H1 (cell line): ENCODE results near the gene AHCY.

Experiments used
- ATF2 ChIP-seq: IDR thresholded peaks from 2 replicates; pipeline ENCODE4 v1.6.1; 2012; ENCODE audit warnings: low read length, inconsistent platforms
- CREB1 ChIP-seq: IDR thresholded peaks from 2 replicates; pipeline ENCODE4 v1.6.1; 2012; ENCODE audit warnings: inconsistent platforms
- CTCF ChIP-seq, 3 experiments: IDR thresholded peaks; 1 replicate in 2 of 3; 2 replicates in 1 of 3; pipeline versions ENCODE4 v1.5.1 to v1.6.1; 2011; ENCODE audit warnings: low read length in 3 of 3, mild to moderate bottlenecking in 3 of 3, inconsistent platforms in 2 of 3, low read depth in 1 of 3, moderate library complexity in 1 of 3; ENCODE audit not compliant: insufficient read depth in 1 of 3; ENCODE audit errors: control extremely low read depth in 1 of 3
- EZH2 ChIP-seq: fragments of 200-600 bp; sonication (generic); IDR thresholded peaks from 2 replicates; pipeline ENCODE4 v1.7.1; 2012; ENCODE audit warnings: low read depth, mild to moderate bottlenecking, moderate library complexity, low read length, inconsistent platforms; ENCODE audit not compliant: severe bottlenecking
- GABPA ChIP-seq: IDR thresholded peaks from 2 replicates; pipeline ENCODE4 v1.6.1; 2011; ENCODE audit warnings: mild to moderate bottlenecking, low read length, moderate library complexity, borderline replicate concordance; ENCODE audit not compliant: insufficient read depth
- HDAC6 ChIP-seq: IDR thresholded peaks from one replicate; pipeline ENCODE4 v1.7.1; 2012; ENCODE audit warnings: low read depth, mild to moderate bottlenecking, inconsistent platforms, low read length, moderate library complexity
- POLR2A ChIP-seq, 2 experiments: IDR thresholded peaks; 1 replicate in 1 of 2; 2 replicates in 1 of 2; pipeline ENCODE4 v1.6.1; 2011; ENCODE audit warnings: low read depth in 2 of 2, low read length in 2 of 2, mild to moderate bottlenecking in 2 of 2; ENCODE audit errors: control extremely low read depth in 1 of 2
- POLR2AphosphoS5 ChIP-seq: IDR thresholded peaks from 2 replicates; pipeline ENCODE4 v1.6.1; 2011; ENCODE audit warnings: low read depth, low read length
- RAD21 ChIP-seq, 2 experiments: IDR thresholded peaks in 1 of 2; conservative IDR thresholded peaks in 1 of 2; 2 replicates each; pipeline ENCODE4 v1.6.1; 2011; ENCODE audit warnings: low read depth in 2 of 2, low read length in 2 of 2, improper control_type of control experiment in 1 of 2, inconsistent platforms in 1 of 2, mild to moderate bottlenecking in 1 of 2, moderate library complexity in 1 of 2
- SRF ChIP-seq: IDR thresholded peaks from 2 replicates; pipeline ENCODE4 v1.6.1; 2011; ENCODE audit warnings: mild to moderate bottlenecking, low read depth, low read length, moderate library complexity
- SUZ12 ChIP-seq: fragments of 200-600 bp; sonication (generic); IDR thresholded peaks from 2 replicates; pipeline ENCODE4 v1.6.1; 2012; ENCODE audit warnings: mild to moderate bottlenecking, inconsistent platforms, low read length, moderate library complexity, mixed read lengths
- TAF1 ChIP-seq: IDR thresholded peaks from 2 replicates; pipeline ENCODE4 v1.6.1; 2011; ENCODE audit warnings: mild to moderate bottlenecking, low read depth, low read length
- TEAD4 ChIP-seq: IDR thresholded peaks from 2 replicates; pipeline ENCODE4 v1.6.1; 2012; ENCODE audit warnings: low read depth, low read length, inconsistent platforms, mixed read lengths

DNA sequence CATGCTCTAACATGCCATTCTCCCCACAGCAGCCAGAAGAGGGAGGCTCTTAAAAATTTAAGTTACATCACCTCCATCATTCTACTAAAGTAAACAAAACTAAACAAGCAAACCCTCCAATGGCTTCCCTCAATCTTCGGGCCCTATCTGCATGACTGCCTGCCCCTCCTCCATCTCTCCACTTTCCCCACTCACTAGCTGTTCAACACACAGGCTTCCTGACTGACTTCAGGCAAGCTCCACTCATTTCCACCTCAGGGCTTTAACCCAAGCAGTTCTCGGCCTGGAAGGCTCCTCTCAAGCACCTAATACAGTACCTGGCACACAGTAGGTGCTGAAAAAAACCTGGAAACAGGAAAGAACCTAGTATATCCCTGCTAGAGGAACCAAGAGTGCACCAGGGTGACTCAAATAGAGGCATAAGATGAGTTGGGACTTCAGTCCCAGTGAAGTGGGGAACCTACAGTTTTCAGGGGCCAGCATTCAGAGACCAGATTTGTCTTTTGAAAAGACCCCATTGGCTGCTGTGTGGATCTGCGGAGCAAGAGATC lies 2.8 kb downstream of the AHCY start:
- TF ChIP-seq CTCF (IDR thresholded peaks at IDR 0.05; ENCODE audit: control extremely low read depth in 1 of 3, insufficient read depth in 1 of 3, low read depth in 1 of 3, low read length in 3 of 3) (no peak), POLR2A (IDR thresholded peaks at IDR 0.05; ENCODE audit: control extremely low read depth in 1 of 2, low read depth in 2 of 2, low read length in 2 of 2) (no peak), TEAD4 (no peak), EZH2 (no peak), SRF (no peak), POLR2AphosphoS5 (no peak), HDAC6 (no peak), RAD21 (IDR thresholded peaks at IDR 0.05 in 1 of 2, conservative IDR thresholded peaks at IDR 0.05 in 1 of 2; ENCODE audit: low read depth in 2 of 2, low read length in 2 of 2) (no peak), SUZ12 (no peak), TAF1 (no peak), ATF2 (no peak), CREB1 (no peak), GABPA (no peak)
